GM21528 (cell line): ENCODE results near the gene KRTAP4-5.
"Not testable (repeated sequence)": the region's sequence is repeated elsewhere in the genome, so short reads cannot be mapped to it uniquely, and the experiment has no call there.

Experiments used
- ATAC-seq: cut with Tn5 transposase; IDR thresholded peaks from one replicate; pipeline ENCODE4 v1.9.1; 2021; ENCODE audit warnings: mild to moderate bottlenecking, moderate library complexity; ENCODE audit not compliant: unreplicated experiment, low FRiP score

Gene KRTAP4-5

DNA sequence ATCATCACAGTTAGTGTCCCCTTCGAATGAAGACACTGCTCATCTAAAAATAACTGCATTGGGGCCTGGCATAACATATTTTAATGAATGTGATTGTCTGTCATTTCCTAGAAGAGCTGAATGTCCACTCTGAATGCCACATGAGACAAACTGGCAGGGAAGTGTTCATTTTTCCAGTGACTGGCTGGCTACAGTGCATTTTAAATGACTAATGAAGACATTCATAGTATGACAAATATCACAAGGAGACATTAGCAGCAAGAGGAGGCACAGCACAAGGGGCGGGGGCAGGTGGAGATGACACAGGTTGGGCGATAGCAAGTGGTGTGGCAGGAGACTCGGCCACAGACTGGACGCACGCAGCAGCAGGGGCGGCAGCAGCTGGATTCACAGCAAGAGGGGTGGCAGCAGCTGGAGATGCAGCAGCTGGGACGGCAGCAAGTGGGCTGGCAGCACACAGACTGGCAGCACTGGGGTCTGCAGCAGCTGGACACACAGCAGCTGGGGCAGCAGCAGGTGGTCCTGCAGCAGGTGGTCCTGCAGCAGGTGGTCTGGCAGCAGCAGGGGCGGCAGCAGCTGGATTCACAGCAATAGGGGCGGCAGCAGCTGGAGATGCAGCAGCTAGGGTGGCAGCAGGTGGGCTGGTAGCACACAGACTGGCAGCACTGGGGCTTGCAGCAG is 514 bp downstream of the KRTAP4-5 start:
- ATAC-seq, result not testable (repeated sequence)

- no peak for ATAC-seq
These were observed 2.0 kb downstream of the KRTAP4-5 start for GRCh38 chr17:41147531-41148204.

GRCh38 chr17:41145261-41145660 is 4.4 kb downstream of the KRTAP4-5 start:
- ATAC-seq, result no peak

DNA sequence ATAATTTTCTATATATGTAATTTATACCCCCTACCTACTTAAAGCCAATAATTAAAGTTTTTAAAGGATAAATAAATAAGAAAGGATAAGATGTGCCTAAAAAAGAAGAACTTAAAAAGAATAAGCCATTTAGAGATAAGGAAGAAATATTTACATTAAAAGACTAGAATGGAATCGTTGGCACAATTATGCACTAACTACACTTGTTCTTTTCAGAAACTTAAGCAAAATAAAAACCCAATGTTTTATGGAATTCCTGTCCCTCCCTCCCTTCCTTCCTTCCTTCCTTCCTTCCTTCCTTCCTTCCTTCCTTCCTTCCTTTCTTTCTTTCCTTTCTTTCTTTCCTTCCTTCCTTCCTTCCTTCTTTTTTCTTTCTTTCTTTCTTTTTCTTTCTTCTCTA is 4.8 kb downstream of the KRTAP4-5 start:
- ATAC-seq, result no peak

GRCh38 chr17:41141361-41141760 is 8.3 kb downstream of the KRTAP4-5 start:
- ATAC-seq, result no peak

- no peak for ATAC-seq
These were observed 9.1 kb downstream of the KRTAP4-5 start, which contains the start of gene KRTAP4-6 for GRCh38 chr17:41140360-41141131. KRTAP4-6 (minus strand) TSS chr17:41140544; CDS start chr17:41140487, 57 bp downstream.

- not testable (repeated sequence) for ATAC-seq
These were observed 9.8 kb downstream of the KRTAP4-5 start for GRCh38 chr17:41139865-41140264.

DNA sequence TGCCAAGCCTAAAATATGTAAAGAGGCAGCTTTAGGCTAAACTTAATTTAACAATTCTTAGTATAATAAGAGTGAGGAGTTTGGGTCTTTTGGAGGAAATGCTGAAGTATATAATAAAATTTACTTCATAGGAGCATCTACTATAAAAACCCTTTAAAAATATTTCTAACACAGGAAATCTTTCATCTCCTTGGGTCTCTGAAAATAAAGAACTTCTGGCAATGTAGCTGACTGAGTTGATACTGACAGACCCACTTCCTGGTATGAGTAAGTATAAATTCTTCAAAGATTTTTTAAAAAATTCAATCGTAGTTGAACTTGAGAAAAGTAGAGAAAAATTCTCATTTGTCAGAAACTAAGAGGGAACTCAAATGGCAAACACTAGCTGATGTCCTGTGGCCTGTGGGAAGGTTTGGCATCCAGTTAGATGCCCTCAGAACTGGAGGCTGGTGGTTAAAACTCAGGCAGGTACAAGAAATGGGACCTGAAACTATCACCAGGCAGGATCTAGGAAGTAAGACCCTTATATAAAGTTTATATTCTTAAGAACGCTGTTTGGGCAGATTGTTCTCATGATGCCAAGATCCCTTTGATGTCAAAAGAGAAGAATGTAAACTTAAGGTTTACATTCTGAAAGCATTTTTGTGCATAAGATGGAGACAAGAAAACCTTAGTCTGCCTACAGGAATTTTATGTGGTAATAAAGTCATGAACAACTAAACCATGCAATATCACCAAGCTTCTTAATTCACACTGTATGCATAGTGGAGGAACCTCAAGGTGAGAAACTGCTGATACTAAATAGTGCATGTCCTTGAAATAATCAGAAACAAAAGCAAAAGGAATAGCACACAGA is 15.5 kb downstream of the KRTAP4-5 start:
- ATAC-seq, result no peak

- no peak for ATAC-seq
These were observed 17.6 kb downstream of the KRTAP4-5 start for GRCh38 chr17:41131979-41132378.

DNA sequence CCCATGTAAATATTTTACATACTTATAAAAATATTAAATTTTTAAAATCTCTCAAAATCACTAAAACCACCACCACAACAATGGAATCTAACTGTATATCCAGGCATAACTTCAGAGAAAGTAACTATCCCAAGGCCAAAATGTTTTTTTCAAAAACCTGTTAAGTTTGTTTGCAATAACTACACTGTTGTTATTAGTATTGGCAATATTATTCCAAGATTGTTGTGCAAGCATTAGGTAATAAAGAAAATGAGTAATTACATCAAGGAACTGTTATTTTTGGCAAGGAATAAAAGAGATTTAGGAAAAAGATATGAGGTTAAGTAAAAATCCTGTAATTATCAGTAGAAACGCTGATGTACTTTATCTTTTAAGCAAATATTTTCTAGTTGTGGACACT is 22.3 kb downstream of the KRTAP4-5 start:
- ATAC-seq, result no peak

DNA sequence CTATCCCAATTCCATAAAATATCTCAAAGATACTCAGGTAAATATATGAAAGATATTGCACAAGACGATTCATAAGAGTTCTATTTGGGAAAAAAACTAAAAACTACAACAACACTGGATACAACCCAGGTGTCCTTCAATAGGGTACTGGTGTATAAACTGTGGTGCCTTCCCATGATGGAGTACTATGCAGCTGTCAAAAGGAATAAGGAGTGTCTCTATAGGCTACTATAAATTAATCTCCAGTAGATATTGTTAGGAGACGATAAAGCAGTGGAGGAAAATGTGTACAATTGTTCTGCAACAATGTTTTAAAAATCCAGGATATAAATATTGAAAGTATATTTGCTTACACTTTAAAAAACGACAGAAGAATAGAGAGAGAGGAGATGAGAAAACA is 23.2 kb downstream of the KRTAP4-5 start:
- ATAC-seq, result no peak

DNA sequence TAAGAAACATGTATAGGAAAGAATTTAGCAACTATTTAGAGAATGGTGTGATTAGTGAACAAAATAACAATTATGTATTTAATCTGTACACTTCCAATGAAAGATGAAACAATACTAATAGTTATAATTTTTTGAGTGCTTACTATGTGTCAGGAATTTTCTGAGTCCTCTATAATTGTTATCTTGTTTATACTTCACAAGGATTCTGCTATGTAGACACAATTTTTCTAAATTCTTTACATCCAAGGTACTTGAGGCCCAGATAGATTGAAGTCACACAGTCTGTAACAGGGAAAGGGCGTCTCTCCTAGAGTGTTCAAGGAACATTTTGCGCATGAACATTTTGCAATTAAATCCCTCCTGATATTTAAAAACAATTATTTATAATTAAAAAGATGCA is 24.6 kb downstream of the KRTAP4-5 start:
- ATAC-seq, result no peak

DNA sequence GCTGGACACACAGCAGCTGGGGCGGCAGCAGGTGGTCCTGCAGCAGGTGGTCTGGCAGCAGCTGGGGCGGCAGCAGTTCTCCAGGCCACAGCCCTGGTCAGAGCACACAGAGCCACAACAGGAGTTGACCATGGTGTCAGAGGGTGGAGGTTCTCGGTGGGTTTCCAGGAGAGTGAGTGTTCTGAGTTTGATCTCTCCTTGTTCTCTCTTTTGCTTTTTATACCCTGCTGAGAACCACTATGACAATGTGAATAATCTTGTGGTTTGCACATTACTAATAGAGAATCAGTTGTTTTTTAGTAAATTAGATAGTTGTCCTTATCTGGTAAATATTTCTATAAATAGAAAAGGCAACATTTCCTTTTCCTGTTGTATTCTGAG is 25.6 kb downstream of the KRTAP4-5 start, which contains the start of gene KRTAP4-12:
KRTAP4-12 (minus strand) TSS at position 192 of the 381 bp plus-strand sequence; CDS start at position 132, 60 bp downstream.
- ATAC-seq, result not testable (repeated sequence)

DNA sequence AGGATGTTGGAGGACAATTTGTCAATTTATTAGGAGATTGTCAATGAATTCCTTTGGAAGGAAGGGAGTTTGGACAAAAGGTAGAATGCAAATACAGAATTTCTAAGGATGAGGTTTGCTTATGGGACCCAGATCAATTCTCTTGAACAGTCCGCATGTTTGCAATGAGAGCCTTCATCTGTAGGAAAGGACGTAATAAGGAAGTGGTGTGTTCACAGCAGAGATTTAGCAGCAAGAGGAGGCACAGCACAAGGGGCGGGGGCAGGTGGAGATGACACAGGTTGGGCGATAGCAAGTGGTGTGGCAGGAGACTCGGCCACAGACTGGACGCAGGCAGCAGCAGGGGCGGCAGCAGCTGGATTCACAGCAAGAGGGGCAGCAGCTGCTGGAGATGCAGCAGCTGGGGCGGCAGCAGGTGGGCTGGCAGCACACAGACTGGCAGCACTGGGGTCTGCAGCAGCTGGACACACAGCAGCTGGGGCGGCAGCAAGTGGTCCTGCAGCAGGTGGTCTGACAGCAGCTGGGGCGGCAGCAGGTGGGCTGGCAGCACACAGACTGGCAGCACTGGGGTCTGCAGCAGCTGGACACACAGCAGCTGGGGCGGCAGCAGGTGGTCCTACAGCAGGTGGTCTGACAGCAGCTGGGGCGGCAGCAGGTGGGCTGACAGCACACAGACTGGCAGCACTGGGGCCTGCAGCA is 26.2 kb downstream of the KRTAP4-5 start:
- ATAC-seq, result not testable (repeated sequence)

DNA sequence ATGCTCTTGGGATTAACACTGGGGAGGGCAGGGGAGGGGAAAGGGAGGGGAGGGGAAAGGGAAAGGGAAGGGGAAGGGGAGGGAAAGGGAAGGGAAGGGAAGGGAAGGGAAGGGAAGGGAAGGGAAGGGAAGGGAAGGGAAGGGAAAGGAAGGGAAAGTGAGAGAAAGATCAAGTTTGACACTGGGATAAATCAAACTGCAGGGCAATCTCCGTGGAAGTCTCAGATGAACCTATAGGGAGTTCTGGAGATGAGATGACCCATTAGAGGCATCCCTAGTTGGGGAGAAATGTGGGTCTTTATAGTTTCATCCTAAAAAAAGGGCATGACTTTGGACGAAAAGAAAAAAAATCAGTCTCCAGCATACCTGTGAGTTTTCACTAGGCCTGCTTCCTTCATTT is 27.9 kb downstream of the KRTAP4-5 start:
- no peak for ATAC-seq

DNA sequence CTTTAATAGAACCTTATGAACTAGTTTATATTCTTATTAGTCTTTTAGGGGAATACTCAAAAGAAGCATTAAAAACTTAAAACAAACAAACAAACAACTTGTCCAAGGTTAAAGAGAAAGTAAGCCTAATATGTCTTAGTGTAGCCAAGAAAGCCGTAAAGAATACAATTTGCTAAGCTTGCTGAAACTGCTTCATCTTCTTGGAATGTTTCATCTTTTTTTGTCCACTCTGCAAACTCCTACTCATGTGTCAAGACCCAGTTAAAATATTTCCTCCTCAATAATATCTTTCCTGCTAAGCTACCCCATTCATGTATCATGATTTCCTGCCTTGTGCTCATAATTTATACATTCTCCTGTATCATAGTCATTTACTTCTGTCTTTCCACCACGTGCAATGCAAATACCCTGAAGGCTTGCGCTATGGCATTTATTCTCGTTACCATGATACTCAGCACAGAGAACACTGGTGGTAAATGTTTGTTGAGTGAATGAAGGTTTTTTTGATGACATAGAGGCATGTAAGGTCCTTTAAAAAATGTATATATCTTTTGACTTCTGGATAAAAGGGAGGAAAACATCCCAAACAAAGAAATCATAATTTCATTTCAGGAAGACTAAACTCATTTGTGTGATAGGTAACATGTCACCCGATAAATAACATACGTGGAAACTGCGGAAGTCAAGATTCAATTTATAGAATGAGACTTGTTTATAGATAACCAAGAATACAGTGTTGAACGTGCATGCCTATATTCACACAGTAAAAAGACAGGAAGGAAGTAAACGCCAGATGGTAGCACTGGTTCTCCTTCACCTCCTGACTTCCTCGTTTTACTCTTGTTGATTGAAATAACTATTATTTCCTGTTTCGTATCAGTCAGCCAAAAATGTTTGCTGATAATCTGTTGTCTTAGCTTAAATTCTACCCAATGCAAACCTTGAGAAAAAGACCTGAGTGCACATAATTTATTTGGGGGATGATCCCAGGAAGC is 29.6 kb downstream of the KRTAP4-5 start:
- not testable (repeated sequence) for ATAC-seq

DNA sequence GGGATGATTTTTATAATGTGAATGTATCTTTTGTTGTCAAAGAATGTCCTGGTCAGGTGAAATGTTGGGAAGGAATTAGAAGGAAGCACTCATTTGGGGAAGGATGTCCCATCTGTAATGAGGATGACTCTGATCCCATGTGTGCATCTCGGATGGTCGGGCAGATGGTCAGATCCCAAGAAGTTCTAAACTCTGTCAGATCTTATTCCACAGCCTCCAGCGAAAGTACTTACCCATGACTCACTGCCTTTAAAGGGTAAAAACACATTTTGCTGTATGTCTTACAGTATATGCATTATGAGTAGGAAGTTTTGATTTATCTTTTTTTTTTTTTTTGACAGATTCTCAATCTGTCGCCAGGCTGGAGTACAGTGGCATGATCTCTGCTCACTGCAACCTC is 30.9 kb downstream of the KRTAP4-5 start:
- ATAC-seq, result no peak

- ATAC-seq, result not testable (repeated sequence)
These were observed 31.7 kb downstream of the KRTAP4-5 start, which contains the start of gene KRTAP4-11 for GRCh38 chr17:41117846-41118386. KRTAP4-11 (minus strand) TSS chr17:41118373; CDS start chr17:41118315, 58 bp downstream.
